Measurements from ENCODE around the gene RGS12. TPM values are rescaled to one million over a fixed set of nuclear protein-coding genes. Genes with fewer than 3 reads are reported as not detected.

Gene RGS12
- total and polyA plus RNA-seq, 2 experiments from 2014 or later: 8.0 to 19.0 TPM

GRCh38 chr4:3301450-3302172 is 8.8 kb downstream of the RGS12 start (continued):
- no peak for TF ChIP-seq JUNB (IDR thresholded peaks at IDR 0.05; ENCODE audit: unreplicated experiment)
- no peak for TF ChIP-seq CTCF (conservative IDR thresholded peaks at IDR 0.05; ENCODE audit: low read depth in 2 of 2)
- no peak for TF ChIP-seq REST (IDR thresholded peaks at IDR 0.05; ENCODE audit: unreplicated experiment)
- no peak for TF ChIP-seq EZH2 (IDR thresholded peaks at IDR 0.05; ENCODE audit: low read depth, unreplicated experiment)
- no peak for TF ChIP-seq EZH2phosphoT487 (IDR thresholded peaks at IDR 0.05; ENCODE audit: unreplicated experiment)
- TF ChIP-seq NANOG (IDR thresholded peaks at IDR 0.05; ENCODE audit: borderline replicate concordance): no peak
- TF ChIP-seq STAT1 (IDR thresholded peaks at IDR 0.05; ENCODE audit: unreplicated experiment): no peak

- Mint-ChIP-seq H3K4me3 (no peak overlapping the region), H3K9me3 (no peaks in the 10 kb centered on the region), H3K4me1 (peaks cover 50% of the 10 kb centered on the region), H3K27me3 (ENCODE audit: insufficient read depth, low read depth, poor library complexity) (peaks cover 27% of the 10 kb centered on the region), H3K36me3 (ENCODE audit: low read depth) (no peaks in the 10 kb centered on the region), H3K27ac (no peak overlapping the region; the same call in 1 of the 2 replicates)
- peaks cover 6% of the 10 kb centered on the region; the same call in 1 of the 2 replicates for H3K4me1 ChIP-seq (ENCODE audit: insufficient read depth)
- no peak for ATAC-seq
- peaks cover 41% of the 10 kb centered on the region for H3K79me2 ChIP-seq (replicated peaks; ENCODE audit: insufficient read depth)
- H3K36me3 ChIP-seq (ENCODE audit: insufficient read depth): no peaks in the 10 kb centered on the region
- no peak overlapping the region for H2AFZ ChIP-seq
- DNase-seq (ENCODE audit: low spot score): no peak
- no peaks in the 10 kb centered on the region for H3F3A ChIP-seq (replicated peaks; ENCODE audit: low read depth)
- no peak overlapping the region for H3K4me3 ChIP-seq
- H3K4me2 ChIP-seq: no peak overlapping the region
- H3K27ac ChIP-seq (ENCODE audit: low read depth): no peak overlapping the region
- H3K9me2 ChIP-seq (ENCODE audit: insufficient read depth): no peaks in the 10 kb centered on the region
- no peaks in the 10 kb centered on the region for H3K27me3 ChIP-seq (ENCODE audit: insufficient read depth)
- peaks cover 10% of the 10 kb centered on the region; the same call in 1 of the 2 replicates for H4K20me1 ChIP-seq (replicated peaks; ENCODE audit: insufficient read depth)
- TF ChIP-seq CREB1 (CRISPR knock-in tag; IDR thresholded peaks at IDR 0.05; ENCODE audit: low read depth): no peak
- no peak for TF ChIP-seq POLR2AphosphoS5 (IDR thresholded peaks at IDR 0.05; ENCODE audit: low read depth)
- no peak for TF ChIP-seq STAT1 (IDR thresholded peaks at IDR 0.05; ENCODE audit: unreplicated experiment)
- no peak for TF ChIP-seq ZNF331 (CRISPR knock-in tag; IDR thresholded peaks at IDR 0.05; ENCODE audit: low read depth)
- no peak for TF ChIP-seq JUNB (IDR thresholded peaks at IDR 0.05; ENCODE audit: unreplicated experiment)
- no peak for TF ChIP-seq ETS1 (IDR thresholded peaks at IDR 0.05)
These were observed 9.5 kb downstream of the RGS12 start for GRCh38 chr4:3302173-3302785.

All from GM23338 (cell line).